Measurements from ENCODE around the gene PXYLP1.

The PXYLP1 gene

DNA sequence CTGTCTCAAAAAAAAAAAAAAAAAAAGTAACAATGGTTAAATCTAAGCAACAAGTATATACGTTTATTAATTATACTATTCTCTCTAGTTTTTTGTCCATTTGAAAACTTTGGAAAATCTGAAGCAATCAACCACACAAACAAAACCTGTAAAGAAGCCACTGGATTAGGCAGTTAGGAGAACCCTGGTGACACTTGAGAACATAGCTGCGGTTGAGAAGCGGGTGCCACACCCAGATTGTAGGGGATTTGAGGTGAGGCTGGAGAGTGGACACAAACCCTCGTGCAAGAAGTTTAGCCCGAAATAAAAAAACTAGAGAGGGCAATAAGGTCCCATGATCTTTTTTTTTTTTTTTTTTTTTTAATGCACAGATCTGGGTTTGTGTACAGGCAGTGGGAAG lies 110.8 kb downstream of the PXYLP1 start:
- DNase-seq (ENCODE audit: low read depth), result no peak
- H3K4me3 ChIP-seq (ENCODE audit: control insufficient read depth, low read depth, low read length), result no peak overlapping the region
- TF ChIP-seq, protein P1, sequence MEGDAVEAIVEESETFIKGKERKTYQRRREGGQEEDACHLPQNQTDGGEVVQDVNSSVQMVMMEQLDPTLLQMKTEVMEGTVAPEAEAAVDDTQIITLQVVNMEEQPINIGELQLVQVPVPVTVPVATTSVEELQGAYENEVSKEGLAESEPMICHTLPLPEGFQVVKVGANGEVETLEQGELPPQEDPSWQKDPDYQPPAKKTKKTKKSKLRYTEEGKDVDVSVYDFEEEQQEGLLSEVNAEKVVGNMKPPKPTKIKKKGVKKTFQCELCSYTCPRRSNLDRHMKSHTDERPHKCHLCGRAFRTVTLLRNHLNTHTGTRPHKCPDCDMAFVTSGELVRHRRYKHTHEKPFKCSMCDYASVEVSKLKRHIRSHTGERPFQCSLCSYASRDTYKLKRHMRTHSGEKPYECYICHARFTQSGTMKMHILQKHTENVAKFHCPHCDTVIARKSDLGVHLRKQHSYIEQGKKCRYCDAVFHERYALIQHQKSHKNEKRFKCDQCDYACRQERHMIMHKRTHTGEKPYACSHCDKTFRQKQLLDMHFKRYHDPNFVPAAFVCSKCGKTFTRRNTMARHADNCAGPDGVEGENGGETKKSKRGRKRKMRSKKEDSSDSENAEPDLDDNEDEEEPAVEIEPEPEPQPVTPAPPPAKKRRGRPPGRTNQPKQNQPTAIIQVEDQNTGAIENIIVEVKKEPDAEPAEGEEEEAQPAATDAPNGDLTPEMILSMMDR (IDR thresholded peaks at IDR 0.05; ENCODE audit: control insufficient read depth, insufficient read depth, low read depth, low read length, missing control alignments), result no peak

DNA sequence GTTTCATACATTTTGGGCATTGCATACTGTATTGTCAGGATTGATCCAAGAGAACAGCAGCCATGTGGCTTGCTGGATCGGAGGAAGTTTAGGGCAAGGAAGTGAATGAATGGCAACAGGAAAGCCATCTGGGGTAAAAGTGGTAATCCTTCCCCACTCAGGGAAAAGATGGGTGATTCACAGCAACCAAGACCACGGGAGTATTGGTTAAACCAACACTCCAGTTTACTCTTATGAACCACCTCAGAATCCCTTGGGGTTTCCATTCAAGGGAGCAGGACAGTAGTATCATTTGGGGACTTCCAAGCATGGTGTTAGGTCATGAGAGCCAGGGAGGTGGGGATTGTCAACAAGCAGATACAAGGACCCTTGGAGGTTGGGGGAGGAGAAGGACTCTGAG lies 111.5 kb downstream of the PXYLP1 start:
- DNase-seq (ENCODE audit: low read depth), result no peak
- TF ChIP-seq, protein P1 (IDR thresholded peaks at IDR 0.05; ENCODE audit: control insufficient read depth, insufficient read depth, low read depth, low read length, missing control alignments), result no peak

DNA sequence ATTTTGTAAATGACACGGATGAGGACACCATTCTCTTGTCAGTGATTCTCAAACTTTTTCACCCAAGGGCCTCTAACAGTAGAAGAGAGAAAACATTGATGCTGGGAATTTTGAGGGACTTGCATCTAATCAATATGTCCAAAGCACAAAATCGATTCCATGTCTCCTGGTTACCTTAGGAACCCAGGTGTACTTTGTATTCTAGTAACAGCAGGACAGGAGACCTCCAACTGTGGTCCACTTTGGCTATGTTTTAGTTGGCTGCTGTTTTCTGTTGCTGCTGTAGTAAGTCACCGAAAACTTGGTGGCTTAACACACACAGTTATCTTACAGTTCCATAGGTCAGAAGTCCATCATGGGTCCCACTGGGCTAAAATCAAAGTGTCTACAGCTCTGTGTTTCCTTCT lies 112.2 kb downstream of the PXYLP1 start:
- no peak for DNase-seq (ENCODE audit: low read depth)
- no peak overlapping the region for H3K4me3 ChIP-seq (ENCODE audit: control insufficient read depth, low read depth, low read length)
- TF ChIP-seq, protein P1 (IDR thresholded peaks at IDR 0.05; ENCODE audit: control insufficient read depth, insufficient read depth, low read depth, low read length, missing control alignments), result no peak

More for the DNA sequence above, 111.5 kb downstream of the PXYLP1 start:
- H3K4me3 ChIP-seq (ENCODE audit: control insufficient read depth, low read depth, low read length), result no peak overlapping the region
